GM04504 (cell line): ENCODE measurements around the gene DAPK2.
"Not testable (repeated sequence)": the region's sequence is repeated elsewhere in the genome, so short reads cannot be mapped to it uniquely, and the experiment has no call there.

Experiments used
- DNase-seq: peaks from one replicate; pipeline ENCODE4 v3.0.0-alpha.2; 2012; ENCODE audit warnings: low read depth

Gene DAPK2

DNA sequence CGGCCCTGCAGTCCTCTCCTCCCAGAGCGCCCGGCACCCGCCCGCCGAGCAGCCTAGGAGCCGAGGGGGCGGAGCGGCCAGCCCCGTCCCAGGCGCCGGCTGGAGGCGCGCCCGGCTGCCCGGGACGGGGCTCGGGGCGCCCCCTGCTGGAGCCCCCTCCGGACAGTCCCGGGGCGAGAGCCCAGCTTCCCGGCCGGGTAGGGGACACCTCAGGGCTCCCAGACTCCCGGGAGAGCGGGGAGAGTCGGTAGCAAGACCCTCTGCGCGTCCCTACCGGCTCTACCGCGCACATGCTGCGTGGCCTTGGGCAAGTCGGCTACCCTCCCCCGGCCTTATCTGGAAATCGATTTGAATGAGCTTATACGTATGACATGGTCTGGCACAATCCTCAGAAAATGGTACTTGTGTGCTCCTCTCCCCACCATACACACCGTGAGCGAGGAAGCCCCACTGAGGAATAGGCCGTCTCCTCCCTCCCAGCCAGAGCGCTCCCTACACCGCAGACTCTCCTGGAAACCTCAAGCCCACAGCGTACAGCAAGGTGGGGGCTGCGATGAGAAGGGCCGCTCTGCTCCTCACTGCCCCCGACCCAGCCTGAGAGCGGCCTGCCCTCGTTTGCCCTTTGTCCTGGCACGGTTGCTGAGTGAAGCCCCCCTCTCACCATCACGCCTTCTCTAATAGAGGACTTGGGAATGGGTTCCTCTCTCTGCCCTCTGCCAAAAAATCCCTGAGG lies at the start of gene DAPK2:
DAPK2 (minus strand) TSS at position 65 of the 733 bp plus-strand sequence. CDS start 6,224 bp downstream, outside the sequence.
- DNase-seq: peak; percentile 51

DNA sequence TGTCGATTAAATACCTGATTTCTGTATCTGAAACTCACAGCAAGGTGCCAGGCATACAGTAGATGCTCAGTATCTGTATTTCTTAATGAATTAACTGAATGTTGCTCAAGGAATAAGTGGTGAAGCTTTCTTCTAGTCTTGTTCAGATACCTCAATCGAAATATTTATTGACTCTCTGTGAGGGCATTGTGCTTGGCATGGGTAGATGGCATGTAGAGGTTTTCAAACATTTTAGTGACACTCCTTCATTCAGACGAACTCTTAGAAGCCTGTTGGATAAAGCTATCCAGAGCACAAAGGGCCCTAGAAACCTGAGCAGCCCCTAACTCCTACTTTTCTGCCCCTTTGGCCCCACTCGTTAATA lies 49.1 kb upstream of the DAPK2 start:
- DNase-seq: no peak

DNA sequence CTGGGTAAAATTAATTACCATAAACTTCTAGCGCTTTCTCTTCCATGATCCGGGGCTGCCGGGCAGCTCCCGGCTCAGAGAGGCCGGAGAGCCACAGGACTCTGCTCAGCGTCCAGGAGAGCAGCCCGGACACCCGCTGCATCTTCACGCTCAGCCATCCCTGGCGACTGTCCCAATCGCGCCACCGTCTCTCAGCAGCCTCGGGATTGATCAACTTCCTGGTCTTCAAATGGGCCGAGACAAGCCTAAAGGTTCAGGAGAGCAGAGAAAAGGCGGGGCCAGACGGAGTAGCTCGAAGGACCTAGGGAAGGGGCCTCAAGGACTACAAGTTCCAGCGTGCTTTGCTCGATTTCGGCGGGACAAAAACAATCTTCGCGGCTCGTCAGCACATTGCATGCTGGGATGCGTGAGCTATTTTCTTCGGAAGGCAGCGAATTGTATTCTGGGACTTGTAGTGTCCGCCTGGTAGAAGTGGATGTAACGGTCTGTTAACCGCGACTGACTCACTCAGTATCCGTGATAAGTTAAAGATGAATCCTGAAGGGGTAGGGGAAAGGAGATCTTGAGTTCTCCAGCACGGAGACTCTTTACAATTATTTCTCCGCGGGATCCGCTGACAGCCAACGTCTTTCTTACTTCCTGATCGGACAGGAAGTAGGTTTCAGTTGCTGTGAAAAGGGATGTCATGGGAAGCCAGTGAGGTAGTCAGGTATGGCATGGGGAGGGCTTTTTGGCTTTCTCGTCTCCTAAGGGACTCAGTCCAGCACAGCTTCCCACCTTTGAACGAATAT lies 47.5 kb upstream of the DAPK2 start, which contains the start of gene CIAO2A:
CIAO2A (minus strand) TSS at position 212 of the 791 bp plus-strand sequence; CDS start at position 142, 70 bp downstream.
- peak; percentile 98 for DNase-seq

DNA sequence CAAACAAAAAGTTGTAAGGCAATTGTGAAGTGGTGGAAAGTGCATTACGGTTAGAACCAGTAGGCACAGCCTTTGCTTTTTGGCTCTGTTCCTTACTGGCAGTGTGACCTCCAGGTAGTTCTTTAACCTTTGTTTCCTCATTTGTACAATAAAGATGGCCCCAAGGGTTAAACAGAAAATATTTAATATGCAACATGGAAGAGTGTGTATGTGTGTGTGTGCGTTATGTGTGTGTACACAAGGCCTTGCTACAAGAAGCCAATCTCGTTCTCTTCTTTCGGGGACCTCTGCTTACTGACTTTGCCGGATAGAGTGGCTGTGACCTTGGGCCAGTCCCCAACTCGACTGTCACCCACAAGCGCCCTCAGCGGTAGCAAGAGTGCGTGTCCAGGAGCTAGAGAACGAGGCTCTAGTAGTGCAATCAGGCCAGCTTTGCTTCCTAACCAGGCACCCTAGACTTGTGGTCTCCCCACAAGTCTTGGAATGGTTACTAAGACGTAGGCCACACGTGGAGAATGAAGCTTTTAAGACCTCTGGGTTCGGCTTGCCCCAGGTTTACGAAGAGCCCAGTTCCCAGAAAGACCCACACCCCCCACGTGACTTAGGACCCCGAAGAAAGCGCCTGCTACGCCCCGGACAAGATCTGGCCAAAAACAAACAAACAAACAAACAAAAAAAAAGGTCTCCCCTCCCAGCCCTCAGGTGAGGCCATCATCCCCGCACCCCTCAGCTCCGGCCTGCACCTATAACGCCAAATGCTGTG lies 46.8 kb upstream of the DAPK2 start:
- DNase-seq: no peak

DNA sequence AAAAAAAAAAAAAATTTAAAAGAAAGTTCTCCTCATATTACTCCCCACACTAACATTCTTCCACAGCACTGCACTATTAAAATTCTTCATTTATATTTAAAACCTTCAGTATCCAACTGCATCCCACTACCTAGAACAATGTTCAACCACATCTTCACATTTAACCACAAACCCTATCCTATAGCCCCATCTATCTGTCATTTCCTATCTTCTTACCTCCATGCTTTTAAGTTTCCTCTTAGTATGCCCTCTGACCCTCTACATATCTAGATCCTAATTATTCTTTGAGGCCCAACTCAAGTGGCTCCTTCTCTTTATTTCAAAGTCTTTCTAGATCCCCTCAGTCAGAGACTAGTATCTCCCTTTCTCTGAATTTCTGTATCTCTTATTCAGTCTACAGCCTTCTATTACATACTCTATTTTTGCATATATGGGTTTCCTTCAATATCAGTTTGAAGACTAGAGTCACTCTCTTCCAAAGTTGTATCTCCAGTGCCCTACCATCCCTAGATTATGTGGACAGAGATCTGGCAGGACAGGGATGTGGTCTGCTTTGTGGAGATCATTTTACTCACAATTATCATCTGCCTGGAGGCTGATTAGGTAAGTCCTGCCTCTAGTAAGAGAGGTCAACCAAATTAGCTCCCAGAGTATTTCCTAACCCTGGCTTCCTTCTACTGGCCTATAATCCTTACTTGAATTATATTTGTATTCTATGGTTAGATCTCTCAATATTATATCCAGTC lies 46.0 kb upstream of the DAPK2 start:
- no peak for DNase-seq

DNA sequence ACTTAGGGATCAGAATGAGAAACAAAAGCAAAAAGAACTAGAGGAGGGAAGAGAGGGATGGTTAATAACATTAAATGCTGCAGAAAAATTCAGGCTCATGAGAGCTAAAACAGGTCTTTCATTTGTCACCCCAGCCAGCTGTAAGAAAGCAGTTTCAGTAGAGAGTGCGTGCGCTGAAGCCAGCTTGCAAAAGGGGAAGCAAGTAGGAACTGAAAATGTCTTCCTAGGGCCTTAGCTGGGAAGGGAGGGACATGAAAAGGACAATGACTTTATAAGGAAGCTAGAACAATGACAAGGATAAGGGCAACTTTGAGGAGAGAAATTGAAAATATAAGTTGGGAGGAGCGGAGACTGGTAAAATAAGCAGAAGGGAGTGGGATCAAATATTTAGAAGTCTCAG lies 44.2 kb upstream of the DAPK2 start:
- no peak for DNase-seq

DNA sequence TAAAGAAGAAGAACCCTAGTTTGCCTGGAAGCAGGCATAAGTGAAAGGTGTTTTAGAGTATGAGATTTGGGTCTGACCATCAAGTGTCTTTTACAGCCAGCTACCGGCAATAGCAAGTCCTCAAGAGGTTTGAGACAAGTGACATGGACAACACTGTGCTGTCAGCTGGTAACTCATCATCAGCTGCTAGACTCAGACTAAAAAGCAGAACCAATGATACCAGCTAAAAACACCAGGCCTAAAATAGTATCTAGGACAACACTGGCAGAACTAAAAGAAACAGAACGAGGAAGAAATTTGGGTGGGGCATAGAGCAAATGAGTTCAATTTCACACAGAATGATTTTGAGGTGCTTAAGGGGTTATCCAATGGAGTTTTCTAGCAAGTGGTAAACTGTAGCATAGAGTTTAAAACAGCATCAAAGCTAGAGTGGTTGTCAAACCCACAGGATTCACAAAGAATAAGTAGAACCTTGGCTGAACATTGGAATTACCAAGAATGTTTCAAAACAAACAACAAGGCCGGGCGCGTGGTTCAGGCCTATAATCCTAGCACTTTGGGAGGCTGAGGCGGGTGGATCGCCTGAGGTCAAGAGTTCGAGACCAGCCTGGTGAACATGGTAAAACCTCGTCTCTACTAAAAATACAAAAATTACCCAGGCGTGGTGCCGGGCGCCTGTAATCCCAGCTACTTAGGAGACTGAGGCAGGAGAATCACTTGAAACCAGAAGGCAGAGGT lies 43.4 kb upstream of the DAPK2 start:
- DNase-seq: no peak

DNA sequence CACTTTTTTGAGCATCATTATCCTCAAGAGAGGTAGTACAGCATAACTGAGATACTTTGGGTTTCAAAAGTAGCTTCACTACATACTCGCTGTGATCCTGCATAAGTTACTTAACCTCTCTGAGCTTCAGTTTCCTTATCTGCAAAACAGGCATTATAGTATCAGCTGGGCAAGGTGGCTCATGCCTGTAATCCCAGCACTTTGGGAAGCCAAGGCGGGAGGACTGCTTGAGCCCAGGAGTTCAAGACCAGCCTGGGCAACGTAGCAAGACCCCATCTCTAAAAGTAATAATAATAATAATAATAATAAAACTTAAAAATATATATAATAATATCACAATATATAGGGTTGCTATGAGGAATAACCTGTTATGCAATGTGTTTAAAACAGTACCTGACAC lies 36.5 kb upstream of the DAPK2 start:
- no peak for DNase-seq

DNA sequence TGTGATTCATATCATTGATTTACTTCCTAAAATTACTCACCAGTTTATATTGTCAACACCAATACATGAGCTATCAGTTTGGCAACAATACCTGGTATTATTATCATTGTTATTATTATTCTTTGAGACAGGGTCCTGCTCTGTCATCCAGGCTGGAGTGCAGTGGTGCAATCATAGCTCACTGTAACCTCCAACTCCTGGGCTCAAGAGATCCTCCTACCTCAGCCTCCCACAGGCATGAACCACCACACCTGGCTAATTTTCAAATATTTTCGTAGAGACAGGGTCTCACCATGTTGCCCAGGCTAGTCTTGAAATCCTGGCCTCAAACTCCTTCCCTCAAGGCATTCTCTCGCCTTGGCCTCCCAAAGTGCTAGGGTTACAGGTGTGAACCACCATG lies 27.2 kb upstream of the DAPK2 start:
- not testable (repeated sequence) for DNase-seq

DNA sequence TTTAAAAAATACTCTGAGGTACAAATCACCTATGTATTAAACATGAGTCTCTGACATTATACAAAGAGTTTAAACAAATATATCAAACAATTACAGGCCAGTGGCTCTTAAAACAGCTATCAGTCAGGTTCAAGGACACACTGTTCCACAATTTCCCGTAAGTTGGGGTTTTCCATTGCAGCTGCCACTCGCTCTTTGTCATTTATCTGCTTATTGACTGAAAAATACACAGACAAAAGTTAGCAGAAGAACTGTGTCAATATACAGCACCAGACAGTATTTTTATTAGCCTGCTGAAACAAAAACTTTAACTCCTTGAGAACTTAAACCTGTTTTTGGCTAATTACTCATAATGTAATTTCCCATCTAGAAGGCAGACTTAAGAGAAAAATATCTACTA lies 26.5 kb upstream of the DAPK2 start:
- no peak for DNase-seq

DNA sequence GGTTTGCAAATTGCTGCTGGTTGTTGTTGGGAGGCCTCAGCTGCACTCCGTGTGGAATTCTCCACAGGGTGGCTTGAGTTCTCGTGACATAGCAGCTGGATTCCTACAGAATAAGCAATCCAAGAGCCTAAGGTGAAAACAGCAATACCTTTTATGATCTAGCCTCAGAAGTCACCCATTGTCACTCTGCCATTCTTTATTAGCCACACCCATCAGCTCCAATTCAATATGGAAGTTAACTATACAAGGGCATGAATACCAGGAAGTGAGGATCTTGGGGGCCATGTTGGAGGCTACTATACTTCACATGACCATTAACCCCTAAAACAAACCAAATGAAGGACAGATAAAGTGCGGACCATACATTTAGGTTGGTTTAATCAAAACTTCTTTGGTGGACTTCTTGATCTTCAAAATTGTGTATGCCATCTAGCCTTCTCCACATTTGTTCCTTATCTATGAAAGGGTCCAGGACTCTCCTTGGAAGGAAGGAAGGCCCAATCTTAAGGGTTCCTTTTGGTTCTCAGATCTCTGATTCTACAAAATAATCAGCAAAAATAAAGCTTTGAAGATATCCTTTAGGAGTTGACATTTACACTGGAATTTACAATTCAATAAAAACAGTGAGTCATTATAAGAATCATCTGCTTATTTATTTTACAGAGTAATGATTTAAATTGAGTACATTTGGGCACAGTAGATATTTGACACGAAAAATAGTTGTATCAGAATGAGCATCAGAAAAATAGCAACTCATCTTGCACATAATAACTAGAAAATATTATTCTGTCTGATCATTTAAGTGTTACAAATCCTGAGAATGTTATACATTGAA lies 25.9 kb upstream of the DAPK2 start:
- no peak for DNase-seq

DNA sequence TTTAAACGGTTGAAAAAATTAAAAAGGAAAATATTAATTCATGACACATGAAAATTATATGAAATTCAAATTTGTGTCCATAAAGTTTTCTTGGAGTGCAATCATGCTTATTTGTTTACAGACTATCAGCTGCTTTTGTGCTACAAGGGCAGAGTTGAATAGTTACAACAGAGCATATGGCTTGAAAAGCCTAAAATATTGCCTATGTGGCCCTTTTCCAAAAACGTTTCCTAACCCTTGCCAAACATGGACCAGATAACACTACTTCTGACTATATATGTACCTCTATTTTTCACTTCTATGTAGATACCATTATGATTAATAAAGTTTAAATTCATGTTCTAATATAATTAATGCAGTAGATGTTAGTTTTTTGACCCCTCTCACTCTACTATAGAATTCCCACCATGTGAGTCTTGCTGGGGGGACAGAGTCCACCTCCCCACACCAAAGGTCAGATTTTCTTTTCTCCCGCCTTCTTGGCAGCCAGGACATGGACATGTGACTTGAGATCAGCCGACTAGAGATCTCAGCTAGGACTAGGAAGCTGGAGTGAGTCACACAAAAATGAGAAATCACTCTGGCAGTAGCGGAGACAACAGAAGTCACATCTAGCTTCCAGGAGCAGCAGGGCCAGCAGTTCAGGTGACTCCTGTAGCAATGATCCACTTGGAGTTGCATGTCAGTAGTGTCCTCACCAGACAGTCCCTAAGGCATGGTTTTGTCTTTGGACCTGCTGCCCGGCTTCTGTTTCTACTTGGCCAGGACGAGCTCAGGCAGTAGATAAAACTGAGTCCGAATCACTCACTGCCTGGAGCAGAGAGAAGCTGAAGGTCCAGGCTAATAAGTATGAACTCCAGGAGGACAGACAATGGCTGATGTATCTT lies 24.9 kb upstream of the DAPK2 start:
- DNase-seq: peak; percentile 65

DNA sequence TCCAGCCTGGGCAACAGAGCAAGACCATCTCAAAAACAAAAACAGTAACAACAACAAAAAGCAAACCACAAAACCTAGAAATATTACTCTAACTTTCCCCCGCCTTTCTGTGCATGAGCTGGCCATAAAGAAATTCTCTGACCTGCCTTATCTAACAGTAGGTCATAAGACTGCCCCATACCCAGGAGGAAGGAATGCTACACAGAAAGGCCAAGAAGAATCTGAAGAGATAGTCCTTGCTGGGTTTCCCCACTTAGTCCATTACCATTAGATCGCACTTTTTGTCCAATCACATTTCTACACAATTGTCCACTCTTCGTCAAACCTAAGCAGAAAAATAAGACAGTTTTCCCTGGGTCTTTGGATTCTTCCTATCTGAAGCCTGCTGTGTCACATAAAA lies 23.8 kb upstream of the DAPK2 start:
- DNase-seq: no peak

DNA sequence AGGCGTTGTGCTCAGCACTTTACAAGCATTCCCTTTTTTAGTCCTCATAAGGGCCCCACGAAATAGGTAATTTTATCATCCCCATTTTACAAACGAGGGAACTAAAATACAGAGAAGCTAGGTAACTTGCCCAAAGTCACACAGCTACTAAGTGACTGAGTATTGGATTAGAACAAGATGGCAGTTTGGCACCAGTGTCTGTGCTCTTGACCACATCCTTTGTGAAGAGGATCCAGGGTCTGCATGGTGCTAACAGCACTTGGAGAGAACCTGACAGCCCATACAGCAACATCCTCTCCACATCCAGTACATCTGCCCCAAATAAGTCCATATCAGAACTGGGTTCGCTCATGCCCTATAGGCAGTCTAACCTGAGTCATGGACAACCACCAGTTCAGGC lies 21.8 kb upstream of the DAPK2 start:
- no peak for DNase-seq

DNA sequence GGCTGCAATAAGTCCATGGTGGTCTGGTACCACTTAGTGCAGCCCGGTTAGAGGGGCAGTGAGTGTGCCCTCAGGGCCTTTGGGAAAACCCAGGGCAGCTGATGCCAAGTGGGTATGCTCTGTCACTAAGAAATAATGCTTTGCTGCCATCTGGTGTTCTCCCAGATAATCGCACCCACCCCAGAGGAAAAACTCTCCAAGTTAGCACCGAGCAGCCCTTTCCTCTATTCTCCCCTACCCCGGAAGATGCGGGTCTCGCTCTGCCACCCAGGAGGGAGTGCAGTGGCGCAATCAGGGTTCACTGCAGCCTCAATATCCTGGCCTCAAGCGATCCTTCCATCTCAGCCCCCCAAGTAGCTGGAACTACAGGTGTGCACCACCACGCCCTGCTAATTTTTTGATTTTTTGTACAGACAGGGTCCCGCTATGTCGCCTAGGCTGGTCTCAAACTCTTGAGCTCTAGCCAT lies 21.3 kb upstream of the DAPK2 start:
- peak; percentile 28 for DNase-seq

DNA sequence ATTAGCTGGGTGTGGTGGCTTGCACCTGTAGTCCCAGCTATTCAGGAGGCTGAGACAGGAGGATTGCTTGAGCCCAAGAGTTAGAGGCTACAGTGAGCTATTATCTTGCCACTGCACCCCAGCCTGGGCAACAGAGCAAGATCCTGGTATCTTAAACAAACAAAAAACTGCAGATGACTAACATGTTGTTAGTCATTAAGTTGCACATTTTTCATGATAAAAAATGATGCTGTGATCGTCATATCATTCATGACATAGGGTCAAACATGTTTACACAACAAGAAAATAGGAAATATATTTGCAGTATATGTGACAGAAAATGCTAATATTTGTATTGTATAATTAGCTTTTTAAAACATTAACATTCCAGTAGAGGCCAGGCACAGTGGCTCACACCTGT lies 20.2 kb upstream of the DAPK2 start:
- DNase-seq: no peak

DNA sequence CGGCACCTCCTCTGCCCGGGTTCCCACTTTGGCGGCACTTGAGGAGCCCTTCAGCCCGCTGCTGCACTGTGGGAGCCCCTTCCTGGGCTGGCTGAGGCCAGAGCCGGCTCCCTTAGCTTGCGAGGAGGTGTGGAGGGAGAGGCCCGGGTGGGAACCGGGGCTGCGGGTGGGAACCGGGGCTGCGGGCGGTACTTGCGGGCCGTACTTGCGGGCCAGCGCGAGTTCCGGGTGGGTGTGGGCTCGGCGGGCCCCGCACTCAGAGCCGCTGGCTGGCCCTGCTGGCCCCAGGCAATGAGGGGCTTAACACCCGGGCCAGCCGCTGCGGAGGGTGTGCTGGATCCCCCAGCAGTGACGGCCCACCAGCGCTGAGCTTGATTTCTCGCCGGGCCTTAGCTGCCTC lies 14.4 kb upstream of the DAPK2 start:
- no peak for DNase-seq

DNA sequence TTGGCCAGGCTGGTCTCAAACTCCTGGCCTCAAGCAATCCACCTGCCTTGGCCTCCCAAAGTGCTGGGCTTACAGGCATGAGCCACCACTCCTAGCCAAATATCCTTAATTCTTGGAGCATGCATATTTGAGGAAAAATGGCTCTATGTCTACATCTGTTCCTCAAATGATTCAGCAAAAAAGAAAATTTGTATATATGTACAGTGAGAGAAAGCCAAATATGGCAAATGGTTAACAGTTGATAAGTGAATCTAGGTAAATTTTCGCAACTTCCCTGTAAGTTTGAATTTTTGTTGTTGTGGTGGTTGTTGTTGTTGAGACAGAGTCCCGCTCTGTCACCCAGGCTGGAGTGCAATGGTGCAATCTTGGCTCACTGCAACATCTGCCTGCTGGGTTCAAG lies 12.8 kb upstream of the DAPK2 start:
- not testable (repeated sequence) for DNase-seq

DNA sequence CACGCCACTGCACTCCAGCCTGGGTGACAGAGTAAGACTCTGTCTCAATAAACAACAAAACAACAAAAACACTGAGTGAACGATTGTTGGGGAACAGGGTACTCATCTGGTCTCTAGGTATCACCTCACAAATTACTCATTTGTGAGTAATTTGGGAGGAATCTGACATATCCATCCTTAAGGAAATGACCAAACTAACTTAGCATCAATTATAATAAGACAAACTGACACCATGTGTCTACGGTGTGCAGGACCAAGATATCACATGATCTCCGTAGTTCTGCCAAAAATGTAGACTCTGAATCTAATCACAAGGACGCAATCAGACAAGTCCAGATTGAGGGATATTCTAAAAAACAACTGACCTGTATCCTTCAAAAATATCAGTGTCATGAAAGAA lies 12.0 kb upstream of the DAPK2 start:
- DNase-seq: no peak
